A673 (cell line): ENCODE measurements around the gene EPHB6.

ENCODE experiments used
- CTCF ChIP-seq: fragments of 300-800, 200-600 bp; sonication (generic); conservative IDR thresholded peaks from 2 replicates; pipeline ENCODE4 v1.5.1; 2017; ENCODE audit warnings: low read depth, mild to moderate bottlenecking, antibody characterized with exemption, low read length, moderate library complexity, mixed read lengths
- EZH2 ChIP-seq: fragments of 200-600 bp; sonication (generic); IDR thresholded peaks from 2 replicates; pipeline ENCODE4 v1.6.1; 2017; ENCODE audit warnings: borderline replicate concordance, low read depth, mild to moderate bottlenecking, mixed read lengths, antibody characterized with exemption, low read length; ENCODE audit not compliant: poor library complexity, severe bottlenecking

GRCh38 chr7:142910031-142910433, 55.2 kb downstream of the EPHB6 start:
- TF ChIP-seq CTCF (no peak), EZH2 (no peak)
